Activated naive CD4-positive, alpha-beta T cell treated with anti-CD3 and anti-CD28 coated beads, Interleukin-2, amount 50 U/mL, for 16 hours (primary cell): Measurements from ENCODE around the gene SF3B2.
"Not testable (repeated sequence)": the region's sequence is repeated elsewhere in the genome, so short reads cannot be mapped to it uniquely, and the experiment has no call there.

ENCODE experiments used
- DNase-seq: peaks from one replicate; pipeline ENCODE4 v3.0.0-alpha.2; 2020

SF3B2 gene

GRCh38 chr11:66076561-66076960, 24.4 kb downstream of the SF3B2 start:
- DNase-seq = no peak

DNA sequence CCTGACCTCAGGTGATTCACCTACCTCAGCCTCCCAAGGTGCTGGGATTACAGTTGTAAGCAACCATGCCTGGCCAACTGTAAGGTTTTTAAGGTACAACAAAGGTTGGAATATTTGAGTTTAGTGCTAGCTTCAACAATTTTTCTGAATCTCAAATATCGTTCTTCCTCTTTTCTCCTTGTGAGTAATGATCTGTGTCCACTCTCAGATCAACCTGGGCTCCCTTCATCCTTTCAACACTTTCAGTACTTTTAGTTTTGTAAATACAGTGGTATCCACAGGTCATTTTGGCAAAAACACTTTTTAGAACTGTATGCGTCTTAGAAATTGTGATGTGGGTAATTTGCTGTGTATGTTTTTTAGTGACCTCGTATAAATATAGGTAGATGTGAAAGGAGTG, 25.8 kb downstream of the SF3B2 start:
- DNase-seq = no peak

GRCh38 chr11:66078949-66079348, 26.8 kb downstream of the SF3B2 start:
- not testable (repeated sequence) for DNase-seq

- DNase-seq = peak; percentile 70
These were observed 28.1 kb downstream of the SF3B2 start for GRCh38 chr11:66080055-66080817.

- DNase-seq = peak; percentile 53
These were observed 29.3 kb downstream of the SF3B2 start for GRCh38 chr11:66081505-66081904.

GRCh38 chr11:66082946-66083698, 31.0 kb downstream of the SF3B2 start:
- DNase-seq = no peak

- DNase-seq = no peak
These were observed 31.6 kb downstream of the SF3B2 start for GRCh38 chr11:66083767-66084166.

GRCh38 chr11:66084821-66085475, 32.8 kb downstream of the SF3B2 start:
- DNase-seq = no peak

DNA sequence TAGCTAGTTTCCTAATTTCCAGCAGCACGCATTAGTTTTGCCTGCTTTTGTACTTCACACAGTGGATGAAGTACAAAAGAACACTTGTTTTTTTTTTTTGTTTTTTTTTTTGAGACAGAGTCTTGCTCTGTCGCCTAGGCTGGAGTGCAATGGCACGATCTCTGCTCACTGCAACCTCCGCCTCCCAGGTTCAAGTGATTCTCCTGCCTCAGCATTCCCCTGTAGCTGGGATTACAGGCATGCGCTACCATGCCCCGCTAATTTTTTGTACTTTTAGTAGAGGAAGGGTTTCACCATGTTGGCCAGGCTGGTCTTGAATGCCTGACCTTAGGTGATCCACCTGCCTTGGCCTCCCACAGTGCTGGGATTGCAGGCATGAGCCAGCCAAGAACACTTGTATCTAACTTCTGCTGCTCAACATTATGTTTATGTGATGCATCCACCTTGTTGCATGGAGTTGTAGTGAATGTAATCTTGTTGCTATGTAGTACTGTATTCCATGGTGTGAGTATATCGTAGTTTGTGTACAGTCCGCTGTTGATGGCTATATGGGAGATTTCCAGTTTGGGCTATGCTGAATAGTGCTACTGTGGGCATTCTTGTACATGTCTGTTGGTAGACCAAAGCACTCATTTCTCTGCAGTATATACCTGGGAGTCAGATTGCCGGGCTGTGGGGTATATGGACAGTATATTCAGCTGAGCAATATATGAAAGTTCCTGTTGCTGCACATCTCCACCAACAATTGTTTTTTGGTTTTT, 35.2 kb downstream of the SF3B2 start:
- DNase-seq = no peak

- DNase-seq = no peak
These were observed 36.9 kb downstream of the SF3B2 start for GRCh38 chr11:66089067-66089466.

DNA sequence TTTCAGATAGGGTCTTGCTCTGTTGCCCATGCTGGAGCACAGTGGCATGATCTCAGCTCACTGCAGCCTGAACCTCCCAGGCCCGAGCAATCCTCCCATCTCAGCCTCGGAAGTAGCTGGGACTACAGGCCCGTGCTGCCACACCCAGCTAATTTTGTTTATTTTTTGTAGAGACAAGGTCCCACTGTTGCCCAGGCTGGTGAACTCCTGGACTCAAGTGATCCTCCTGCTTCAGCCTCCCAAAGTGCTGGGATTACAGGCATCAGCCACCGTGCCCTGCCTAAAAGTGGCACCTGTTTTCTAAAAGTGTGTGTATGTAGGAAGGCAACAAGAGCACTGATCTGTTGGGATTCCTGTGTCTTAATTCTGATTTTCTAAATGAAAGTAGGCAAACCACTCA, 38.1 kb downstream of the SF3B2 start:
- no peak for DNase-seq

- not testable (repeated sequence) for DNase-seq
These were observed 40.0 kb downstream of the SF3B2 start for GRCh38 chr11:66092125-66092524.

- DNase-seq = not testable (repeated sequence)
These were observed 47.6 kb downstream of the SF3B2 start for GRCh38 chr11:66099746-66100145.

DNA sequence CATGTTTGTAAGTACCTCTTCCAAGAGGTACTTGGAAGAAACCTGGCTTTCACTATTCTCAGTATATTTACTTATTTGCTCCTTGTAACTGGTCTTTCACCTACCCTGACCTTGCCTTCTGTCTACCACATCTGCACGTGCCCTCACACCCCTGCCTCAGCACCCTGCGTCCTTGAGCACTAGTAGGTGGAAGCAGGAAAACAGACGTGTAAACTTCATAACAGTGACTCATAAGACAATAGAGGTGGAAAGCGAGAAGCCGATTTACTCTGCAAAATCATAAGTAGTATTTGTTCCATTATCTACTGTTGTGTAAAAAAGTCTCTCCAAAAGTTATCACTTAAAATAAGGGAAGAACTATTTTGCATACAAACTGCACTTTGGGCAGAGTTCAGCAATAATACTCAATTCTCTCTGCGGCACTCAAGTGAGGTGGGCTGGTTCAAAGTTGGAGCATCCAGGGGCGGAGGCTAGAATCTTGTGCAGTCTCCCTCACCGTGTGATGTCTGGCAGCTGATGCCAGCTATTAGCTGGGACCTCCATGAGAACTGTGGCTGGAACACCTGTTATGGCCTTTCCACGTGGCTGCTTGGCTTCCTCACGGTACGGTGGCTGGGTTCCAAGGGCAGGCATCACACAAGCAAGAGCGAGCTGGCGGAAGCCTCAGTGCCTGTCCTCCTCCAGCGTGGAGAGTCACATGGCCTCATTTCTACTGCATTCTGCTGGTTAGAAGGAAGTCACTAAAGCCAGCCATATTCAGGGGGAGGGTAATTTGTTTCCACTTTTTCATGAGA, 48.3 kb downstream of the SF3B2 start:
- DNase-seq = peak; percentile 56

DNA sequence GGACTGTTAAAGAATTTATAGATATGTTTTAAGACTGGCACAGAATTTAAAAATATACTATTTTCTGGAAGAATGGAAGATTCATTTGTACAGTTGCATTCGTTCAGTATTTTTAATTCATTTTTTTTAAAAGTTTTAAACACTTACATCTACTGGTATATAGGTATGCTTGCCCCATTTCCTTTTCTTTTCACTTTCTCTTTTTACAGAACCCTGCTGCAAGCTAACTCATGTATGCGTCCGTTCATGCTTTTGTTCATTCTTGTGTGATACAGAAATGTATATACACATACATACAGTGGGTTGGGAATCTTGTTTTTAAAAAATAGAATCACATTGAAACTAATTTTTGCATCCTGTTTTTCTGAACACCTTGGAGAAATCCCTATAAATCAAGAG, 48.9 kb downstream of the SF3B2 start:
- no peak for DNase-seq

GRCh38 chr11:66104057-66104638, 52.0 kb downstream of the SF3B2 start:
- no peak for DNase-seq

DNA sequence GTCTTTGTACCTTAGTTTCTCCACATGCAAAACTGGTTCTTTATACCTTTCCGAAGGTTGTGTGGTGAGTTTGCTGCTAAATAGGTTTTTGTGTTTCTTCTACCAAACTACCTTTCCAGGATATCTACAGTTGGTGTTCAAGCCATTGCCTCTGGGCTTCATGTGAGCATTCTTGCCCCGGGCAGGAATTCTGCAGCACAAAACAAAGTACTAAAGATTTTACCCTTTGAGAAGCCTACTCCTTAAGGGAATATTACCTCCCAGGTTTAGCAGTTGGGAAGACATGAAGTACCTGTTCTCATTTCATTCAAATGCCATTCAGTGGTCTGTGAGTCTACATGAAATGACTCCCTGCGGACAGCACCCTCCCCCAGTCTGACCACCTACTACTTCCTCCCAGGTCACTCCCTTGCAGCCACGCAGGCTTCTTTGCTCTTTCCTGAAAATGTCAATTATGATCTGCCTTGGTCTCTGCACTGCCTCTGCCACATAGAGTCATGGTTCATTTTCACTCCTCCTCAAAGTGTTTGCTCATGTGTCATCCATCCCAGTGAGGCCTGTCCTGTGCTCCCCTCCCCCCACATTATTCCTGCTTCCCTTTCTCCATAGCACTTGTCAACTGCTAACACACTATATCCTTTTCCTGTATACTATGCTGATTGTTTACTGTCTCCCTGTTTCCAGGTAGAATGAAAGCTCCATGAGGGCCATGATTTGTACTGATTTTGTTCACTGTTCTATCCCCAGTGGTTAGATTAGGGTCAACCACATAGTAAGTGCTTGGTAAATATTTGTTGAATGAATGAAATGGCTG, 54.8 kb downstream of the SF3B2 start:
- DNase-seq = no peak

DNA sequence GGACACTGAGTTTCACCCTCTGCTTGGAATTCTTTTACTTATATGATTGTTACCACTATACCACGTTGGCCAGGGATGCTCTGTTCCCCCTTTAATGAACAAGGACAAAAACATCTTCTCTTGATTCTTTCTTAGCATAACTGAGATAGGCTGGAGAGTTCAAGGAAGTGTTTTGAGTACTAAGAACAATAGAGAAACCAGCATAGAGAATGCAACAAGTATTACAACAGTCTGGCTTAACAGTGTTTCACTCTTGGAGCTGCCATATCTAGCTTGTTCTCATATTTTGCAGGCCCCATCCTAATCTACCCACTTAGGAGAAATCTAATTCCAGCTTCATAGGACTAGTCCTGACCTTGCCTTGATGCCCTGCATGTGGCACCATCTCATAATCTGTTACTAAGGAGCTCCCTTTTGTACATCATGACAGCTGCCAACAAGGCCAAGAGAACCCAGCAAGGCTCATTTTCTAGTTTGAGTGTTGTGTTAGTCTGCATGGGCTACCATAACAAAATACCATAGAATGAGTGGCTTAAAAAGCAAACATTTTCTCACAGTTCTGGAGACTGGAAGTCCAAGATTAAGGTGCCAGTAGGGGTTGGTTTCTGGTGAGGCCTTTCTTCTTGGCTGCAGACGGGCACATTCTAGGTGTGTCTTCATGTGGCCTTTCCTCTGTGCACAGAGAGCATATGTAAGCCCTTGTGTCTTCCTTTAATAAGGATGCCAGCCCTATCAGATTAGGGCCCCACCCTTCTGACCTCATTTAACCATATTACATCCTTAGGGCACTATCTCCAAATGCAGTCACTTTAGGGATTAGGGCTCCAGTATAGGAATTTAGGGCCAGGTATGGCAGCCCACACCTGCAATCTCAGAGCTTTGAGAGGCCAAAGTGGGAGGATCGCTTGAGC, 55.7 kb downstream of the SF3B2 start:
- no peak for DNase-seq

GRCh38 chr11:66109294-66109693, 57.1 kb downstream of the SF3B2 start:
- DNase-seq = no peak

DNA sequence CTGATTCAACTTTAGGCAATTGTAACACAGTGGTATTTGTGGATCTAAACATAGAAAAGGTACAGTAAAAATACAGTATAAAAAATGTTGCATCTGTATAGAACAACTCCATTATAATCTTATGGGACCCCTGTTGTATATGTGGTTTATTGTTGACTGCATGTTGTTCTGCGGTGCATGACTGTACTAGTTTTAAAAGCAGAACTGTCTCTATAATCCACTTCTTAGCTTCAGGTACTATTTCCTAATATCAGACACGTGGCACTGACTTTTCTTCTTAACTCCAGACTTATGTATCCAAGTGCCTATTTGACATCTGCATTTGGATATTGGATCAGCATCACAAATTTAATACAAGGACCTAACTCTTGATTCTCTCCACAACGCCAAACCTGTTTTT, 59.0 kb downstream of the SF3B2 start:
- no peak for DNase-seq
